ENCODE measurements around the gene KCNT1.

GRCh38 chr9:135768516-135769218, 66.7 kb downstream of the KCNT1 start:
- no peak for TF ChIP-seq REST (IDR thresholded peaks at IDR 0.05; ENCODE audit: insufficient read depth in 1 of 2, low read depth in 2 of 2, low read length in 2 of 2)
- TF ChIP-seq POLR2AphosphoS5 (IDR thresholded peaks at IDR 0.05; ENCODE audit: low read depth, low read length): no peak

Data from PFSK-1 (cell line).